ENCODE results near the gene NDST3.
"Not testable (repeated sequence)": the region's sequence is repeated elsewhere in the genome, so short reads cannot be mapped to it uniquely, and the experiment has no call there.

Gene NDST3

GRCh38 chr4:118273642-118274041 lies 239.4 kb downstream of the NDST3 start:
- no peak for DNase-seq

DNA sequence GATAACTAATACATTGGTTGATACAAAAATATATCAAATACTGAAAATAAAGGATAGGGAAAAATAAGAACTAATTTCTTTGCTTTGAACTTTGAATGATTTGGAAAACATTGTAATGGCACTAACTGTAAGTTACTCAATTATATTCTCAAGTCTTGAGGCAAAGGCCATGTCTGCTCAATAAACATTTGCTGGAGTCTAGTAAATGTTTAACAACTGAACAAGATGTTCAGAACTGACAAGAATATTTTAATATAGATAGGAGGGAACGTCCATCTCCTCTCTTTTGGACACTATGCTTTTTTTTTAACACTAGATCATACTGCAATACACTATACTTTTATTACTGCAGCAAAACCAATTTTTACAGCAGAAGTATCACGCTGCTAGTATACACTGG lies 242.3 kb downstream of the NDST3 start:
- no peak for DNase-seq

- DNase-seq = no peak
Measured at GRCh38 chr4:118277243-118277642, 243.0 kb downstream of the NDST3 start.

GRCh38 chr4:118278473-118279274 lies 244.4 kb downstream of the NDST3 start:
- peak; percentile 82 for DNase-seq

DNA sequence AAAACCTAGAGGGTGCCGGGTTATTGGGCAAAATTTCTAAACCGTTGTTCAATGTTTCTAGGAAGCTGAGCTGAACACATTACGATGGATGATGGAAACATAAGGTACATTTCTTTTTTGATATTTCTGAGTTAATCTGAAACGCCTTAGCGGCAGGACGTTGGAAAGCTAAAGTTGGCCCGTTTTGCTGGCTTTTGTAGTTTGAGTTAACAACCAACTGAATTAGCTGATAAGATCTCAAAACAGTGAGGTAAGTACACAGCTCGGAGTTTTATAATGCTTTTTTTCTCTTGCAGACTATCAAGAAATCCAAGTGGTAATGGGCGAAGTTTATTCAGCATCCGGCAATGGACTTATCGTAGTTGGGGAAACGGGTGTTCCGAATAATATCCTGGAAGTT lies 245.0 kb downstream of the NDST3 start:
- DNase-seq = no peak

GRCh38 chr4:118279920-118280432 lies 245.7 kb downstream of the NDST3 start:
- DNase-seq = no peak

- no peak for DNase-seq
Measured at GRCh38 chr4:118280501-118281218, 246.4 kb downstream of the NDST3 start.

GRCh38 chr4:118281611-118282442 lies 247.5 kb downstream of the NDST3 start:
- DNase-seq = no peak

DNA sequence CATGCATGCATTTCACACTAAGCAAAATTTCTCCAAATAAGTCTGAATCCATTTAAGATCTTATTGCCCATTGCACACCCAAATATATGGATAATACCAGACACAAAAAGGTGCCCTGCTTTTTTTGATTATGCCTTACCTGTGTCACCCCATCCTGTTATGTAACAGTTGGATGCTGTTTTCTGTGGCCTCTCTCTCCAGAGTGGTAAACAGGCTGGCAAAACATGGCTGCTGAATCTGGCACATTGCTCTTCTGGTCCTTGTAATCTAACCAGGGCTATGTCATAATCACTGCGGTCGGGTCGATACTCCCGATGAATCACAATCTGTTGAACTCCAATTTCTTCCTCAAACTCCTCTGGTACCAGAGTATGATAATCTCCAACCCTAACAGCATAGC lies 248.4 kb downstream of the NDST3 start:
- DNase-seq = no peak

GRCh38 chr4:118284169-118284568 lies 249.9 kb downstream of the NDST3 start:
- no peak for DNase-seq

- no peak for DNase-seq
Measured at GRCh38 chr4:118285931-118286330, 251.6 kb downstream of the NDST3 start.

DNA sequence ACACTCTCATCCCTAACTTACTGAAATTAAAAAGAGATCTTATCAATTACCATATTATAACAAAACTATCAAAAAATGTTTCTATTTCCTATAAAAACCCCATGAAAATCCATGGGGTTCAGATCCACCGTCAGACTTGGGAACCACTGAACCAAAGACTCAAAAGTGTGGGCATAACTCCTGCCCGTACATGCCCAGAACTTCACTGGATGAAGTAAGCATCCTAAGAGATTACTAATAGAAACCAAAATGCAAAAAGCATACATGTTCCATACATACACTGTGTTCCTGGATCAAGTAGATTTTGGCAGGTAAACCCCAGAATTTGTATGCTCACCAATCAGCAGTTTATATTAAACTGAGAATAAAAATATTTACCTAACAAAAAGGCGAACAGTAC lies 252.4 kb downstream of the NDST3 start:
- DNase-seq = no peak

GRCh38 chr4:118287711-118288451 lies 253.6 kb downstream of the NDST3 start:
- no peak for DNase-seq

DNA sequence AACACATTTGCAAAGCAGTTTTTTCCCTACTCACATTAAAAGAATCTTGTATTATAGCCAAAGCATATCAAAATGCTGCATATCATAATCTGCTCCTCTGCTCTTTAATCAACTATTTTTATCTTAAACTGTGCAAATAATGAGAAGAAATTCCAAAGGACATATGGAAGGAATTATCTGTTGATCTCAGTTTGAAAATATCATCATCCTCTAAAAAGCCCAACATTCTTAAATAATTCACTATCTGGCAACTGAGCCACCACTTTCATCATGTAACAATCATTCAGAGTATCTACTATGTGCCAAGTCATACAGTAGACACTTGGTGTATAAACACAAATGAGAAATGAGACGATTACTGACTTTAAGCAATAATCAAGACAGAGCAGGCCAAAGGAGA lies 255.5 kb downstream of the NDST3 start:
- DNase-seq = no peak

DNA sequence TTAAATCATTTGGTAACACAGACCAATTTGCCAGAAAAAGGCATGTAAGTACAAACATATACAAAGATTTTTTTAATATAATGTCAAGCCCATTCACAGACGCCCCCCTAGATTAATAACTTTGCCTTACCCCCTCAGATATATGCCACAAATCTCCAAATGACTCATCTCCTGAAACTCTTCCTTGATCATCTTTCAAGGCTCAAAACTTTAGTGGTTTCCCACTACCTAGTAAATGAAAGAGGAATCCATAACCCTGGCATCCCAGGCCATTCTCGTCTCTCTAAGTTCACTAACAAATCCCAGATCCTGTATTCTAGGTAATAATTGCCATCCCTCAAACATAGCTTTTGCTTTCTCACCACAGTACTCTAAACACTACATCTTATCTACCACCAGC lies 256.7 kb downstream of the NDST3 start:
- DNase-seq = no peak

DNA sequence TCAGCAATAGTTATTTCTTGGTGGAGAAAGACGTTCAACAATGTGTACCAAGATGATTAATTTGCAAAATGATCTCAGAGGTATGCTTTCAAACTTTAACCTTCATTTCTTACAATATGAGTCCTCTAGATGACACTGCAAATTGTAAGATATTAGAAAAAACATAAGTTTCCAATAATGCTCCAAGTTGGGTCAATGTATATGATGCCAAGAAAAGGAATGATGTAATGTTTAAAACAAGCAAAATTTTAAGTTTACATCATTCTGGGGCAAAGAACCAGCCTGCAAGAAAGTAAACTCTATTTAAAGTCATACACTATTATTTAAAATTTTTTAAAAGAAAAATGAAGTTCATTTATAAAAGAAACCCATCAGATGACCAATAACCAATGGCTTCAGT lies 262.4 kb downstream of the NDST3 start:
- no peak for DNase-seq

DNA sequence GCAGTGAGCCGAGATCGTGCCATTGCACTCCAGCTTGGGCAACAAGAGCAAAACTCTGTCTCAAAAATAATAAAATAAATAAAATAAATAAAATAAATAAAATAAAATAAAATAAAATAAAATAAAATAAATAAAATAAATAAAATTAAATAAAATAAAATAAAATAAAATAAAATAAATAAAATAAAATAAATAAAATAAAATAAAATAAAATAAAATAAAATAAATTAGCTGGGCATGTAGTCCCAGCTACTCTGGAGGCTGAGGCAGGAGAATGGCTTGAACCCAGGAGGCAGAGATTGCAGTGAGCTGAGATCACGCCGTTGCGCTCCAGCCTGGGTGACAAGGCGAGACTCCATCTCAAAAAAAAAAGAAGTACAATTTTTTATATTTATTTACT lies 265.3 kb downstream of the NDST3 start:
- not testable (repeated sequence) for DNase-seq

DNA sequence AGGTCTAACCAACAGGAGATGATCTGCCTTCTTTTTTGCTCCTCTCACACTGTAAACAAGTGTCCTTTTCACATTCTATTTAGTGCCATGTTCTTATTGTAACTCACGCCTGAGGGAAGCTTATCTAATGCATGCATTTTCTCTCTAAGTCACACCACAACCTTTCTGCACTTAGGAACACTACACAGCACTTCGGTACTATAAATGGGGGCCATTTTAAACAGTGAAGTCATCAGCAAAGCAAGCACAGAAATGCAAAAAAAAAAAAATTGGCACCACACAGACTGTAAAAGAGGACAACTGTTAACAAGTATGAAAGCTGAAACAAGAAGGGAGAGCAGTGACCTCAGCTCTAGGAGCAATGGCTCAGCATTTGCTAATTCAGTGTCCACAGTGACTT lies 273.4 kb downstream of the NDST3 start:
- DNase-seq = no peak

All from right kidney (tissue), 1 donor.